Measurements from ENCODE around the gene SMOC2. TPM values are rescaled to one million over a fixed set of nuclear protein-coding genes. Genes with fewer than 3 reads are reported as not detected.

SMOC2 gene
- total and polyA plus RNA-seq, 2 of the 13 experiments (the other 11 are each of a cell fraction or from before 2014, with no cell fraction given): not detected

DNA sequence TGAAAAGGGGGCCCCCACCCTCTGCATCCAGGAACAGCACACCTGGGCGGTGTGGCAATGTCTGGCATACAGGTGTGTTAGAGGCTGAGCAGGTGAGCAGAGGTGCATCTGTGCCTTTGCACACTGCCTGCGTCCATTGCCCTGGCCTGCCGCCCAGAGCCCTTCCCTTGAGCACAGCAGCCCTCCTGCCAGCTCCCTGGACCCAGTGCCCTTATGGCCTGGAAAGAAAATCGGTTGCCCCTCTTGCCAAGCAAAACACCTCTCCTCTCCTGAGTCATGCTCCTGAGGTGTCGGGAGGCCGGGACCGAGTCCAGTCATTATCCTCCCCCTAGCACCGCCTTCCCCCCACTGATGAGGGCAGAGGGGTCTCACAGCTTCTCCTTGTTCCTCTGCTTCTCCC, 259.9 kb downstream of the SMOC2 start:
- TF ChIP-seq GATAD1 (CRISPR knock-in tag; IDR thresholded peaks at IDR 0.05): no peak
- TF ChIP-seq SP2 (CRISPR knock-in tag; IDR thresholded peaks at IDR 0.05): no peak
- TF ChIP-seq RAD21 (CRISPR knock-in tag; IDR thresholded peaks at IDR 0.05): no peak
- TF ChIP-seq SP4 (CRISPR knock-in tag; IDR thresholded peaks at IDR 0.05): no peak
- TF ChIP-seq ZNF432 (CRISPR knock-in tag; IDR thresholded peaks at IDR 0.05; ENCODE audit: borderline replicate concordance): no peak
- TF ChIP-seq, protein P1, sequence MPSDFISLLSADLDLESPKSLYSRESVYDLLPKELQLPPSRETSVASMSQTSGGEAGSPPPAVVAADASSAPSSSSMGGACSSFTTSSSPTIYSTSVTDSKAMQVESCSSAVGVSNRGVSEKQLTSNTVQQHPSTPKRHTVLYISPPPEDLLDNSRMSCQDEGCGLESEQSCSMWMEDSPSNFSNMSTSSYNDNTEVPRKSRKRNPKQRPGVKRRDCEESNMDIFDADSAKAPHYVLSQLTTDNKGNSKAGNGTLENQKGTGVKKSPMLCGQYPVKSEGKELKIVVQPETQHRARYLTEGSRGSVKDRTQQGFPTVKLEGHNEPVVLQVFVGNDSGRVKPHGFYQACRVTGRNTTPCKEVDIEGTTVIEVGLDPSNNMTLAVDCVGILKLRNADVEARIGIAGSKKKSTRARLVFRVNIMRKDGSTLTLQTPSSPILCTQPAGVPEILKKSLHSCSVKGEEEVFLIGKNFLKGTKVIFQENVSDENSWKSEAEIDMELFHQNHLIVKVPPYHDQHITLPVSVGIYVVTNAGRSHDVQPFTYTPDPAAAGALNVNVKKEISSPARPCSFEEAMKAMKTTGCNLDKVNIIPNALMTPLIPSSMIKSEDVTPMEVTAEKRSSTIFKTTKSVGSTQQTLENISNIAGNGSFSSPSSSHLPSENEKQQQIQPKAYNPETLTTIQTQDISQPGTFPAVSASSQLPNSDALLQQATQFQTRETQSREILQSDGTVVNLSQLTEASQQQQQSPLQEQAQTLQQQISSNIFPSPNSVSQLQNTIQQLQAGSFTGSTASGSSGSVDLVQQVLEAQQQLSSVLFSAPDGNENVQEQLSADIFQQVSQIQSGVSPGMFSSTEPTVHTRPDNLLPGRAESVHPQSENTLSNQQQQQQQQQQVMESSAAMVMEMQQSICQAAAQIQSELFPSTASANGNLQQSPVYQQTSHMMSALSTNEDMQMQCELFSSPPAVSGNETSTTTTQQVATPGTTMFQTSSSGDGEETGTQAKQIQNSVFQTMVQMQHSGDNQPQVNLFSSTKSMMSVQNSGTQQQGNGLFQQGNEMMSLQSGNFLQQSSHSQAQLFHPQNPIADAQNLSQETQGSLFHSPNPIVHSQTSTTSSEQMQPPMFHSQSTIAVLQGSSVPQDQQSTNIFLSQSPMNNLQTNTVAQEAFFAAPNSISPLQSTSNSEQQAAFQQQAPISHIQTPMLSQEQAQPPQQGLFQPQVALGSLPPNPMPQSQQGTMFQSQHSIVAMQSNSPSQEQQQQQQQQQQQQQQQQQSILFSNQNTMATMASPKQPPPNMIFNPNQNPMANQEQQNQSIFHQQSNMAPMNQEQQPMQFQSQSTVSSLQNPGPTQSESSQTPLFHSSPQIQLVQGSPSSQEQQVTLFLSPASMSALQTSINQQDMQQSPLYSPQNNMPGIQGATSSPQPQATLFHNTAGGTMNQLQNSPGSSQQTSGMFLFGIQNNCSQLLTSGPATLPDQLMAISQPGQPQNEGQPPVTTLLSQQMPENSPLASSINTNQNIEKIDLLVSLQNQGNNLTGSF (CRISPR knock-in tag; IDR thresholded peaks at IDR 0.05): no peak
- TF ChIP-seq TSC22D2 (CRISPR knock-in tag; IDR thresholded peaks at IDR 0.05; ENCODE audit: borderline replicate concordance): no peak
- TF ChIP-seq RAD51 (IDR thresholded peaks at IDR 0.05; ENCODE audit: borderline replicate concordance): no peak
- no peak for TF ChIP-seq ERF (CRISPR knock-in tag; IDR thresholded peaks at IDR 0.05)
- no peak for TF ChIP-seq IRF2 (CRISPR knock-in tag; IDR thresholded peaks at IDR 0.05)
- TF ChIP-seq, protein P2, sequence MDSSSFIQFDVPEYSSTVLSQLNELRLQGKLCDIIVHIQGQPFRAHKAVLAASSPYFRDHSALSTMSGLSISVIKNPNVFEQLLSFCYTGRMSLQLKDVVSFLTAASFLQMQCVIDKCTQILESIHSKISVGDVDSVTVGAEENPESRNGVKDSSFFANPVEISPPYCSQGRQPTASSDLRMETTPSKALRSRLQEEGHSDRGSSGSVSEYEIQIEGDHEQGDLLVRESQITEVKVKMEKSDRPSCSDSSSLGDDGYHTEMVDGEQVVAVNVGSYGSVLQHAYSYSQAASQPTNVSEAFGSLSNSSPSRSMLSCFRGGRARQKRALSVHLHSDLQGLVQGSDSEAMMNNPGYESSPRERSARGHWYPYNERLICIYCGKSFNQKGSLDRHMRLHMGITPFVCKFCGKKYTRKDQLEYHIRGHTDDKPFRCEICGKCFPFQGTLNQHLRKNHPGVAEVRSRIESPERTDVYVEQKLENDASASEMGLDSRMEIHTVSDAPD (CRISPR knock-in tag; IDR thresholded peaks at IDR 0.05): no peak
- no peak for TF ChIP-seq ARNT2 (CRISPR knock-in tag; IDR thresholded peaks at IDR 0.05; ENCODE audit: low read depth)
- TF ChIP-seq ELF3 (CRISPR knock-in tag; IDR thresholded peaks at IDR 0.05): no peak
- no peak for TF ChIP-seq PAF1 (CRISPR knock-in tag; IDR thresholded peaks at IDR 0.05)
- no peak for TF ChIP-seq SRY (CRISPR knock-in tag; IDR thresholded peaks at IDR 0.05)
- TF ChIP-seq ZNF772 (CRISPR knock-in tag; IDR thresholded peaks at IDR 0.05): no peak
- CTCF ChIA-PET (ENCODE audit: low intra/inter-chr PET ratio, low total read pairs): no interaction called here
- Histone ChIP-seq H3K4me2 (ENCODE audit: low read depth, low read length) (no peak overlapping the region), H3K27ac (ENCODE audit: extremely low read length, insufficient read depth, low read length) (no peak overlapping the region), H4K20me1 (ENCODE audit: insufficient read depth, low read length) (no peaks in the 10 kb centered on the region), H3K27me3 (ENCODE audit: control insufficient read depth in 1 of 2, insufficient read depth in 2 of 2, low read length in 2 of 2) (peaks cover 10 to 68% of the 10 kb centered on the region in 2 experiments; a peak in 4 of 5 replicates), H3K9ac (ENCODE audit: insufficient read depth, low read depth, low read length) (no peak overlapping the region), H3K79me2 (ENCODE audit: insufficient read depth, low read length) (no peaks in the 10 kb centered on the region), H3K36me3 (replicated peaks in 1 of 2; ENCODE audit: control insufficient read depth in 1 of 2, insufficient read depth in 2 of 2, low read length in 2 of 2) (no peaks in the 10 kb centered on the region), H3K4me1 (ENCODE audit: insufficient read depth, low read length) (no peaks in the 10 kb centered on the region), H3K4me3 (replicated peaks in 1 of 3; ENCODE audit: insufficient read depth in 1 of 3, low read depth in 2 of 3, low read length in 3 of 3) (no peak overlapping the region), H3K9me3 (ENCODE audit: low read length) (no peaks in the 10 kb centered on the region), H2AFZ (ENCODE audit: low read length) (no peak overlapping the region)
- WGBS (ENCODE audit: low lambda C conversion rate): 11% methylated on average over 6 of the region's 8 CpGs
- in situ Hi-C loops (cut with HindIII; ENCODE audit: extremely low pct_ligation_motif_present, low pct_unique_long_range_greater_than_20kb): no loop called here
- DNase-seq (ENCODE audit: low spot score): no peak
- intact Hi-C loops (cut with micrococcal nuclease; ENCODE audit: unreplicated experiment): no loop called here
- POLR2A ChIA-PET: no interaction called here
- ATAC-seq: no peak; the same call in 2 of the 3 replicates
- no TSS peak for BruUV-seq (replicated peaks)
- no peak for FAIRE-seq

Data from HepG2 (cell line).